ENCODE results near the gene PAIP1. TPM values are rescaled to one million over a fixed set of nuclear protein-coding genes. Genes with fewer than 3 reads are reported as not detected.
A peak's percentile ranks its signal among the peaks of the same experiment; 100 is the strongest.
"Not testable (repeated sequence)": the region's sequence is repeated elsewhere in the genome, so short reads cannot be mapped to it uniquely, and the experiment has no call there.

Gene PAIP1
- total RNA-seq, 2 experiments from 2014 or later, result 44.2 to 69.2 TPM

DNA sequence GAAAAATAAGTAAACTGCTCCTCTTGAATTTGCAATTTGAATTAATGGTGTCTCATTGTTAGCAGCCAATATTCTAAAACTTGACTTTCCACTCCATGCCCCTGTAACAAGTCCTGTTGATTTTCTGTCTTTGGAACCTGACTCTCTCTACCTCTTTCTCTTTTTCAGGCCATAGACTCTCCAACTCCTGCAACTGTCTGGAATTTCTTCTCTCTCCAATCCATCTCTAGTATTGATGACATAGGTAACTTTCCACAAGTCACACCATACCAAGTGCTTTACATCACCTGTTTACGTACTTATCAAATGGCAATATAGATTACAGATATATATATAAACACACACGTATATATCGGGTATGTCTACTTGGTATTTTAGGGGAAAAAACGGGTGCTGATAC is 42.9 kb downstream of the PAIP1 start:
- POLR2A ChIA-PET, result interaction anchor here (4.6 kb wide), 1 partner anchor 29 kb away, joined by 38 read pairs; the partner anchor contains the start of gene TMEM267
- H3K4me3 ChIP-seq (ENCODE audit: low read depth, low read length, poor library complexity, severe bottlenecking), result peak overlapping the region; percentile 74
- intact Hi-C loops (cut with micrococcal nuclease; ENCODE audit: unreplicated experiment), result loop anchor here (2.0 kb wide), 1 partner anchor 31 kb away; the partner anchor contains the start of gene TMEM267
- peak overlapping the region; percentile 86 for H3K27ac ChIP-seq (ENCODE audit: low read depth, low read length, poor library complexity, severe bottlenecking)
- no peaks in the 10 kb centered on the region for H4K20me1 ChIP-seq (ENCODE audit: insufficient read depth, low read length)
- H3K4me2 ChIP-seq (ENCODE audit: low read length), result peak overlapping the region; percentile 87
- DNase-seq (ENCODE audit: low spot score), result peak; percentile 6
- peaks cover 17% of the 10 kb centered on the region for H3K4me1 ChIP-seq (ENCODE audit: insufficient read depth, low read length, poor library complexity, severe bottlenecking)
- peaks cover 20% of the 10 kb centered on the region for H3K36me3 ChIP-seq (ENCODE audit: insufficient read depth, low read length)
- H2AFZ ChIP-seq (ENCODE audit: low read length), result peak overlapping the region; percentile 77; the same call in 1 of the 2 replicates
- no peaks in the 10 kb centered on the region for H3K9me3 ChIP-seq (ENCODE audit: low read length)
- CTCF ChIA-PET (ENCODE audit: unreplicated experiment), result interaction anchor here (0.6 kb wide), 1 partner anchor 17 kb away, joined by 3 read pairs; no protein-coding TSS in a partner anchor
- BruUV-seq (replicated peaks), result no TSS peak
- no peak for TF ChIP-seq CTCF (conservative IDR thresholded peaks at IDR 0.05; ENCODE audit: low read length)
- TF ChIP-seq EZH2phosphoT487 (IDR thresholded peaks at IDR 0.05; ENCODE audit: borderline replicate concordance, low read depth, low read length), result no peak
- H3K79me2 ChIP-seq (ENCODE audit: insufficient read depth, low read depth, low read length), result peaks cover 41% of the 10 kb centered on the region
- H3K9me2 ChIP-seq (ENCODE audit: insufficient read depth, low read length), result no peaks in the 10 kb centered on the region

- H2AFZ ChIP-seq (ENCODE audit: low read length); DNase-seq (ENCODE audit: low spot score); intact Hi-C loops (cut with micrococcal nuclease; ENCODE audit: unreplicated experiment); POLR2A ChIA-PET; H3K27ac ChIP-seq (ENCODE audit: low read depth, low read length, poor library complexity, severe bottlenecking); H3K4me2 ChIP-seq (ENCODE audit: low read length); CTCF ChIA-PET (ENCODE audit: unreplicated experiment); H3K9me3 ChIP-seq (ENCODE audit: low read length); H3K4me3 ChIP-seq (ENCODE audit: low read depth, low read length, poor library complexity, severe bottlenecking); H3K9me2 ChIP-seq (ENCODE audit: insufficient read depth, low read length); H4K20me1 ChIP-seq (ENCODE audit: insufficient read depth, low read length); BruUV-seq (replicated peaks): not testable (repeated sequence)
- H3K4me1 ChIP-seq (ENCODE audit: insufficient read depth, low read length, poor library complexity, severe bottlenecking), result peaks cover 14% of the 10 kb centered on the region
- H3K36me3 ChIP-seq (ENCODE audit: insufficient read depth, low read length), result peaks cover 49% of the 10 kb centered on the region
- H3K79me2 ChIP-seq (ENCODE audit: insufficient read depth, low read depth, low read length), result peaks cover 47% of the 10 kb centered on the region
Observed at GRCh38 chr5:43511062-43511461, 45.8 kb downstream of the PAIP1 start.

DNA sequence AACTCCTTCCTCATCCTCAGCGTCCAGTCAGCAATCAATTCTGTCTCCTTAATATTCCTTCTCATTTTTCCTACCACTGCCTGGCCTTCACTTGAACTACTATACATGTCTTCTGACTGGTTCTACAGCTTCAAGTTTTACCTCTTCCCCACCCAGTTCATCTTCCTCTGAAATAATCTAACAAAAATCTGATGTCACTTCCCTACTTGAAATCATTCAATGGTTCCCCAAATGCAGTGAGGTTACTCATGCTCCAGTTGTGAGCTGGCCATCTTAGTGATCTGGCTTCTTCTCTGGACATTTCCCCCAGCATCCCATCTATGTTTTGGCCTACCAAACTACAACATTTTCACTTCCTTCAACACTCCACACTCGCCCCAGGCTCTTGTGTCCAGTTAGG is 58.3 kb downstream of the PAIP1 start:
- Histone ChIP-seq H3K4me3 (ENCODE audit: low read depth, low read length, poor library complexity, severe bottlenecking) (no peak overlapping the region), H4K20me1 (ENCODE audit: insufficient read depth, low read length) (no peaks in the 10 kb centered on the region), H3K4me2 (ENCODE audit: low read length) (no peak overlapping the region), H3K9me3 (ENCODE audit: low read length) (no peaks in the 10 kb centered on the region), H2AFZ (ENCODE audit: low read length) (no peak overlapping the region), H3K79me2 (ENCODE audit: insufficient read depth, low read depth, low read length) (no peaks in the 10 kb centered on the region), H3K9me2 (ENCODE audit: insufficient read depth, low read length) (no peaks in the 10 kb centered on the region), H3K4me1 (ENCODE audit: insufficient read depth, low read length, poor library complexity, severe bottlenecking) (no peaks in the 10 kb centered on the region), H3K27ac (ENCODE audit: low read depth, low read length, poor library complexity, severe bottlenecking) (no peak overlapping the region), H3K36me3 (ENCODE audit: insufficient read depth, low read length) (peaks cover 49% of the 10 kb centered on the region)
- CTCF ChIA-PET (ENCODE audit: unreplicated experiment), result interaction anchor here (1.0 kb wide), 1 partner anchor 26 kb away, joined by 3 read pairs; no protein-coding TSS in a partner anchor
- no peak for DNase-seq (ENCODE audit: low spot score)
- POLR2A ChIA-PET, result interaction anchor here (0.9 to 1.8 kb wide), 4 partner anchors 9 to 408 kb away, joined by 3 to 8 read pairs (median 4); partner anchors contain the start of gene NNT
- TF ChIP-seq EZH2phosphoT487 (IDR thresholded peaks at IDR 0.05; ENCODE audit: borderline replicate concordance, low read depth, low read length) (no peak), CTCF (conservative IDR thresholded peaks at IDR 0.05; ENCODE audit: low read length) (no peak)
- intact Hi-C loops (cut with micrococcal nuclease; ENCODE audit: unreplicated experiment), result no loop called here
- no TSS peak for BruUV-seq (replicated peaks)

All from OCI-LY7 (cell line).